ENCODE measurements around the gene PER1.

Gene PER1

DNA sequence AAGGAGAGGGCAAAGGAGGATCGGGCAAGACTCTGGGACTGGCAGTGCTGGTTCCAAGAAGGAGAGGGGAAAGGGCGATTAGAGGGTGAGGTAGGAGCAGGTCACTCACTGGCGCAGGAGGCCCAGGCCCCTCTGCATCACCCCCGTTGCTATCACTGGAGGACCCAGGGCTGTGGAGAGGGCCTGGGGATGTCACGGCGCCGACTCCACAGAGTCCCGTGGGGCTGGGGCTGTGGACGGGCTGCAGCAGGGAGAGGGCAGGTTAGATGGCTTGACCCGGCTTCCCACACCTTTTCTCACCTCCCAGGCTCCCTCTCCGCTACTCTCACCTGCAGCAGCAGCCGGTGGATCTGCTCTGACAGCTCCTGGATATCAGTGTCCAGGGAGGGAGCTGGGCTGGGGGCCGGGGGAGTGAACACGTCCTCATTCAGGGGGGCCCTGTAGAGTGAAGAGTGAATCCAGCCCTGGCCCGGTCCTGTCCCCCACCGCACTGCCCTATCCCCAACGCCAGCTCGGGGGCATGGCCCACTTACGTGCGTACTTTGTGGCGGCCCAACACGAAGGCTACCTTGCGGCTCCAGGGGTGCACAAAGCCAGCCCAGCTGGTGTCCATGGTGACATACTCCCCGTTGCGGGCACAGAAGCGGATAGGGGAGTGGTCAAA, 4.9 kb downstream of the PER1 start:
- Histone ChIP-seq H3F3A (ENCODE audit: low read depth) (no peaks in the 10 kb centered on the region), H3K9me3 (ENCODE audit: insufficient read depth, low read depth, low read length) (no peaks in the 10 kb centered on the region), H3K36me3 (ENCODE audit: insufficient read depth, low read length) (peaks cover 32% of the 10 kb centered on the region; the same call in 1 of the 2 replicates), H3K27me3 (ENCODE audit: insufficient read depth, low read length, poor library complexity, severe bottlenecking) (no peaks in the 10 kb centered on the region), H3K4me3 (ENCODE audit: low read length, poor library complexity, severe bottlenecking) (no peak overlapping the region), H3K9me2 (replicated peaks; ENCODE audit: low read depth, low read length) (no peaks in the 10 kb centered on the region), H3K79me2 (ENCODE audit: insufficient read depth, low read length) (peaks cover 11% of the 10 kb centered on the region; the same call in 1 of the 2 replicates), H3K9ac (ENCODE audit: low read depth, low read length, poor library complexity, severe bottlenecking) (no peak overlapping the region), H3K4me2 (ENCODE audit: low read depth, low read length, poor library complexity, severe bottlenecking) (no peak overlapping the region), H2AFZ (ENCODE audit: low read length) (no peak overlapping the region), H4K20me1 (ENCODE audit: insufficient read depth, low read length, poor library complexity, severe bottlenecking) (peaks cover 15% of the 10 kb centered on the region), H3K4me1 (ENCODE audit: insufficient read depth, low read length, poor library complexity, severe bottlenecking) (peaks cover 16% of the 10 kb centered on the region)
- TF ChIP-seq, protein P1, sequence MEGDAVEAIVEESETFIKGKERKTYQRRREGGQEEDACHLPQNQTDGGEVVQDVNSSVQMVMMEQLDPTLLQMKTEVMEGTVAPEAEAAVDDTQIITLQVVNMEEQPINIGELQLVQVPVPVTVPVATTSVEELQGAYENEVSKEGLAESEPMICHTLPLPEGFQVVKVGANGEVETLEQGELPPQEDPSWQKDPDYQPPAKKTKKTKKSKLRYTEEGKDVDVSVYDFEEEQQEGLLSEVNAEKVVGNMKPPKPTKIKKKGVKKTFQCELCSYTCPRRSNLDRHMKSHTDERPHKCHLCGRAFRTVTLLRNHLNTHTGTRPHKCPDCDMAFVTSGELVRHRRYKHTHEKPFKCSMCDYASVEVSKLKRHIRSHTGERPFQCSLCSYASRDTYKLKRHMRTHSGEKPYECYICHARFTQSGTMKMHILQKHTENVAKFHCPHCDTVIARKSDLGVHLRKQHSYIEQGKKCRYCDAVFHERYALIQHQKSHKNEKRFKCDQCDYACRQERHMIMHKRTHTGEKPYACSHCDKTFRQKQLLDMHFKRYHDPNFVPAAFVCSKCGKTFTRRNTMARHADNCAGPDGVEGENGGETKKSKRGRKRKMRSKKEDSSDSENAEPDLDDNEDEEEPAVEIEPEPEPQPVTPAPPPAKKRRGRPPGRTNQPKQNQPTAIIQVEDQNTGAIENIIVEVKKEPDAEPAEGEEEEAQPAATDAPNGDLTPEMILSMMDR (conservative IDR thresholded peaks at IDR 0.05; ENCODE audit: low read length), result no peak
- no peak for TF ChIP-seq EZH2phosphoT487 (IDR thresholded peaks at IDR 0.05; ENCODE audit: borderline replicate concordance)

DNA sequence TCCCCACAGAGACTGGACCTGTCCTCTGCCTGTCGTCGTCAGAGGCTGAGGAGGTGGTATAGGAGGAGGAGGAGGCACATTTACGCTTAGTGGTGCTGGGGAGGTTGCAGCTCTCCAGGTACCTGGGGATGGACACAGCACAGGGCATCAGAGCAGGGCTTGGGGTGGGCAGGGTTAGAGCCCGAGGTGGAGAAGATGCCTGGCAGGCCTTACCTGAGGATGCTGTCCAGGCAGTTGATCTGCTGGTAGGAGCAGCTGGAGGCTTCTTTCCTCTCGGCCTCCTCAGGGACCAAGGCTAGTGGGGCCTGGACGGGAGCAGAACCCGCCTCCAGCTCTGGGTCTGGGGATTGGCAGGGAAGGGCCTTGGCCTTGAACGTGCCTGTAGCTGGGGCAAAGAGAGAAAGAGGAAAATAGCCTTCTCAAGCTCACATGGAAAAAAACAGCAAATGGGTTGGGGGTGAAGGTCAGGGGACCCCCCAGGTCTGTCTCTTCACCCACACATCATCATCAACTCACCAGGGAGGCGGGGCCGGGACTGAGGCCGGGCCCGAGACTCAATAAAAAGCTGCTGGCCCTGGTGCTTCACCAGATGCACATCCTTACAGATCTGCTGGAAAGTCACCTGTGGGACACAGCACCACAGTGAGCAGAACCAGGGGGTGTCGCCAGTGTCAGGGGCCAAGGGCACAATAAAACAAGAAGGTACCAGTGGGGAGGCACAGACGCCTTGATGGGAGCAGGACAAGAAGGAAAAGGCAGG, 5.6 kb downstream of the PER1 start:
- no peak for TF ChIP-seq EZH2phosphoT487 (IDR thresholded peaks at IDR 0.05; ENCODE audit: borderline replicate concordance)
- TF ChIP-seq, protein P1 (conservative IDR thresholded peaks at IDR 0.05; ENCODE audit: low read length), result no peak
- peaks cover 35% of the 10 kb centered on the region; the same call in 1 of the 2 replicates for H3K36me3 ChIP-seq (ENCODE audit: insufficient read depth, low read length)

GRCh38 chr17:8145811-8146210, 6.4 kb downstream of the PER1 start:
- H3K4me3 ChIP-seq (ENCODE audit: low read length, poor library complexity, severe bottlenecking), result no peak overlapping the region
- peaks cover 6% of the 10 kb centered on the region for H3K4me1 ChIP-seq (ENCODE audit: insufficient read depth, low read length, poor library complexity, severe bottlenecking)
- TF ChIP-seq EZH2phosphoT487 (IDR thresholded peaks at IDR 0.05; ENCODE audit: borderline replicate concordance), result no peak
- TF ChIP-seq, protein P1 (conservative IDR thresholded peaks at IDR 0.05; ENCODE audit: low read length), result no peak
- no peak overlapping the region for H2AFZ ChIP-seq (ENCODE audit: low read length)
- H3F3A ChIP-seq (ENCODE audit: low read depth), result no peaks in the 10 kb centered on the region
- H3K9me2 ChIP-seq (replicated peaks; ENCODE audit: low read depth, low read length), result no peaks in the 10 kb centered on the region
- H4K20me1 ChIP-seq (ENCODE audit: insufficient read depth, low read length, poor library complexity, severe bottlenecking), result peaks cover 8% of the 10 kb centered on the region
- peaks cover 41% of the 10 kb centered on the region; the same call in 1 of the 2 replicates for H3K36me3 ChIP-seq (ENCODE audit: insufficient read depth, low read length)
- no peaks in the 10 kb centered on the region for H3K27me3 ChIP-seq (ENCODE audit: insufficient read depth, low read length, poor library complexity, severe bottlenecking)
- H3K9ac ChIP-seq (ENCODE audit: low read depth, low read length, poor library complexity, severe bottlenecking), result no peak overlapping the region
- no peaks in the 10 kb centered on the region for H3K9me3 ChIP-seq (ENCODE audit: insufficient read depth, low read depth, low read length)
- H3K4me2 ChIP-seq (ENCODE audit: low read depth, low read length, poor library complexity, severe bottlenecking), result no peak overlapping the region
- peaks cover 9% of the 10 kb centered on the region; the same call in 1 of the 2 replicates for H3K79me2 ChIP-seq (ENCODE audit: insufficient read depth, low read length)

More for the DNA sequence above, 5.6 kb downstream of the PER1 start:
- no peaks in the 10 kb centered on the region for H3F3A ChIP-seq (ENCODE audit: low read depth)
- no peak overlapping the region for H3K4me3 ChIP-seq (ENCODE audit: low read length, poor library complexity, severe bottlenecking)
- peaks cover 12% of the 10 kb centered on the region for H4K20me1 ChIP-seq (ENCODE audit: insufficient read depth, low read length, poor library complexity, severe bottlenecking)
- peaks cover 10% of the 10 kb centered on the region for H3K4me1 ChIP-seq (ENCODE audit: insufficient read depth, low read length, poor library complexity, severe bottlenecking)
- H2AFZ ChIP-seq (ENCODE audit: low read length), result no peak overlapping the region
- no peaks in the 10 kb centered on the region for H3K9me3 ChIP-seq (ENCODE audit: insufficient read depth, low read depth, low read length)
- no peaks in the 10 kb centered on the region for H3K9me2 ChIP-seq (replicated peaks; ENCODE audit: low read depth, low read length)
- no peak overlapping the region for H3K4me2 ChIP-seq (ENCODE audit: low read depth, low read length, poor library complexity, severe bottlenecking)
- peaks cover 11% of the 10 kb centered on the region; the same call in 1 of the 2 replicates for H3K79me2 ChIP-seq (ENCODE audit: insufficient read depth, low read length)
- no peaks in the 10 kb centered on the region for H3K27me3 ChIP-seq (ENCODE audit: insufficient read depth, low read length, poor library complexity, severe bottlenecking)
- no peak overlapping the region for H3K9ac ChIP-seq (ENCODE audit: low read depth, low read length, poor library complexity, severe bottlenecking)

All from Loucy (cell line).